Osteoblast (primary cell): Measurements from ENCODE around the gene BID. TPM values are rescaled to one million over a fixed set of nuclear protein-coding genes. Genes with fewer than 3 reads are reported as not detected.

Source experiments
- DNase-seq: peaks from one replicate; pipeline ENCODE4 v3.0.0; 2011; ENCODE audit warnings: low spot score, mixed read lengths; ENCODE audit not compliant: insufficient read length; ENCODE audit errors: missing footprints
- H2AFZ ChIP-seq: 2 replicates; pipeline ENCODE4 v1.6.0; 2011; ENCODE audit warnings: mild to moderate bottlenecking, low read length
- H3K27ac ChIP-seq: 2 replicates; pipeline ENCODE4 v1.5.1; 2011; ENCODE audit warnings: mild to moderate bottlenecking, low read depth, low read length, moderate library complexity
- H3K27me3 ChIP-seq: 2 replicates; pipeline ENCODE4 v1.6.0; 2012; ENCODE audit warnings: mild to moderate bottlenecking, control low read depth, inconsistent platforms, low read length, moderate library complexity; ENCODE audit not compliant: insufficient read depth
- H3K36me3 ChIP-seq: 2 replicates; pipeline ENCODE4 v1.5.1; 2011; ENCODE audit warnings: mild to moderate bottlenecking, low read length, control low read depth, moderate library complexity; ENCODE audit not compliant: insufficient read depth
- H3K4me1 ChIP-seq: 2 replicates; pipeline ENCODE4 v1.5.1; 2011; ENCODE audit warnings: mild to moderate bottlenecking, low read length, control low read depth, moderate library complexity; ENCODE audit not compliant: insufficient read depth
- H3K4me2 ChIP-seq: 2 replicates; pipeline ENCODE4 v1.6.0; 2011; ENCODE audit warnings: mild to moderate bottlenecking, low read length; ENCODE audit not compliant: insufficient read depth
- H3K4me3 ChIP-seq: fragments of 200-600 bp; sonication (generic); 3 replicates; pipeline ENCODE4 v1.5.1; 2012; ENCODE audit warnings: mild to moderate bottlenecking, low read length, inconsistent platforms; ENCODE audit not compliant: insufficient read depth
- H3K79me2 ChIP-seq: 2 replicates; pipeline ENCODE4 v1.6.0; 2012; ENCODE audit warnings: mild to moderate bottlenecking, low read length, control low read depth, inconsistent platforms; ENCODE audit not compliant: insufficient read depth
- H3K9me3 ChIP-seq: 2 replicates; pipeline ENCODE4 v1.5.1; 2011; ENCODE audit warnings: low read depth, low read length, control low read depth
- H4K20me1 ChIP-seq: 2 replicates; pipeline ENCODE4 v1.6.0; 2012; ENCODE audit warnings: mild to moderate bottlenecking, low read length, control low read depth; ENCODE audit not compliant: insufficient read depth
- CTCF ChIP-seq: IDR thresholded peaks from 2 replicates; pipeline ENCODE4 v1.5.1; 2011; ENCODE audit warnings: mild to moderate bottlenecking, low read depth, low read length, moderate library complexity; ENCODE audit errors: extremely low read depth
- total RNA-seq: library from RNA; depleted of rRNA; stranded (reverse); fragments of >200 nt; gene quantifications from 2 replicates; pipeline ENCODE4 v1.2.3, GENCODE V29; 2012

Gene BID
- total RNA-seq, 1 donor, result 16.3 TPM

- no peak overlapping the region for H3K27ac ChIP-seq
- TF ChIP-seq CTCF, result no peak
- H3K4me3 ChIP-seq, result peak overlapping the region; percentile 78
- H2AFZ ChIP-seq, result no peak overlapping the region
- no peaks in the 10 kb centered on the region for H3K9me3 ChIP-seq
- H3K4me2 ChIP-seq, result peak overlapping the region; percentile 92
- H3K27me3 ChIP-seq, result peaks cover 2% of the 10 kb centered on the region
- H4K20me1 ChIP-seq, result peaks cover 25% of the 10 kb centered on the region
- peak; percentile 95 for DNase-seq
- H3K79me2 ChIP-seq, result peaks cover 19% of the 10 kb centered on the region
- no peaks in the 10 kb centered on the region for H3K36me3 ChIP-seq
- H3K4me1 ChIP-seq, result peaks cover 18% of the 10 kb centered on the region
These were observed 1.9 kb downstream of the BID start for GRCh38 chr22:17772249-17772957.

DNA sequence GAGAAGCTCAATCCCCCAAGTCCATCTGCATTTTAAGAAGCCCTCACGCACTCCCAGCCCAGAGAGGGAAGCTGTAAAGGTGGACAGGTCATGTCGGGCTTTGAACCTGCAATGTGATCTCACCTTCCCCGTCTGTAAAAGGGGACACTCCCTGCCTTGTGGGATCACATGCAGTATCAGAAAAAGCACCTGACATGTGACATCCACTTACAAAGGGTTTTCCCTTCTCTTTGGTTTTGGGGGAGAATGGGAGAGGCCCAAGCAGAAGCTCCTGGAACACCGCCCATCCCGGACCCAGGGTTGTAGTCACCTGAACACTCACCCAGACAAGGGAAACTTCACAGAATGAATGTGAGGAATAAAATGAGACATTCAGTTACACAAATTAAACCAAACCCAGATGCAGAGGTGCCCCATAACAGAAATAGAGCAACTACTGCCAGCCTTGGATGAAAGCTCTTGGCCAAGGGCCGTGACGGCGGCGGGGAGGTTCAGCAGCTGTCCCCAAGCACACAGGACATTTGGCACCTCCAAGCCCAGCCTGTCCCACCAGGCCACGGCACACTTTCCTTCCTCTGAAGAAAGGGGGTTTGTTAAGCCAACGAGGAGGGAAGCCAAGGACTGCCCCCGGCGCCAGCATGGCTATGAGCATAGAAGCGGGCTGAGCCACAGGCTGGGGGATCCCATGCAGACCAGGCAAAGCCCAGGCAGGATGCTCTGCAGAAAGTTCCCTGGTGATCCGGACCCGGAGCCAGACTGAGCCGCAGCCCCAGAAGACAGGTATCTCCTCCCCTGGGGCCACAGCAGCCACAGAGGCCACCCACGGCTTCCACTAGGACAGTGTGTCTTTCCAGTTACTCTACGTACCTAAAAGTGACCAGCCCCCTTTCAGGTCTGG, 3.8 kb downstream of the BID start:
- no peaks in the 10 kb centered on the region for H3K36me3 ChIP-seq
- peaks cover 27% of the 10 kb centered on the region for H4K20me1 ChIP-seq
- H3K9me3 ChIP-seq, result no peaks in the 10 kb centered on the region
- no peak overlapping the region for H2AFZ ChIP-seq
- TF ChIP-seq CTCF, result no peak
- peaks cover 2% of the 10 kb centered on the region for H3K27me3 ChIP-seq
- no peak overlapping the region for H3K4me3 ChIP-seq
- no peak overlapping the region for H3K4me2 ChIP-seq
- peaks cover 18% of the 10 kb centered on the region for H3K4me1 ChIP-seq
- H3K27ac ChIP-seq, result no peak overlapping the region
- peaks cover 19% of the 10 kb centered on the region for H3K79me2 ChIP-seq
- peak; percentile 68 for DNase-seq

GRCh38 chr22:17769716-17770082, 4.6 kb downstream of the BID start:
- H3K4me2 ChIP-seq, result no peak overlapping the region
- no peak for TF ChIP-seq CTCF
- peak; percentile 73 for DNase-seq
- no peaks in the 10 kb centered on the region for H3K27me3 ChIP-seq
- no peak overlapping the region for H2AFZ ChIP-seq
- H3K4me3 ChIP-seq, result no peak overlapping the region
- H4K20me1 ChIP-seq, result peaks cover 27% of the 10 kb centered on the region
- H3K27ac ChIP-seq, result no peak overlapping the region
- peaks cover 25% of the 10 kb centered on the region for H3K79me2 ChIP-seq
- H3K9me3 ChIP-seq, result no peaks in the 10 kb centered on the region
- H3K4me1 ChIP-seq, result peaks cover 18% of the 10 kb centered on the region
- H3K36me3 ChIP-seq, result no peaks in the 10 kb centered on the region
